Right cardiac atrium (tissue), 5 donors: ENCODE measurements around the gene OPHN1. TPM values are rescaled to one million over a fixed set of nuclear protein-coding genes. Genes with fewer than 3 reads are reported as not detected.

Experiments
- ATAC-seq, 2 donors: fragments of 200-7000 bp; cut with Tn5 transposase; one replicate each; pipeline versions ENCODE4 v1.8.0 to v1.9.1; 2020; ENCODE audit warnings: moderate library complexity in 2 of 2, mild to moderate bottlenecking in 1 of 2
- DNase-seq, 3 donors: peaks; one replicate each; pipeline ENCODE4 v3.0.0-alpha.2; 2020
- H3K27ac ChIP-seq: one replicate; pipeline ENCODE4 v1.5.1; 2013; ENCODE audit warnings: mild to moderate bottlenecking, low read length, control low read depth, moderate library complexity
- H3K27me3 ChIP-seq: one replicate; pipeline ENCODE4 v1.6.1; 2013; ENCODE audit not compliant: control insufficient read depth, insufficient read depth
- H3K4me1 ChIP-seq: one replicate; pipeline ENCODE4 v1.6.1; 2013; ENCODE audit warnings: low read length; ENCODE audit not compliant: control insufficient read depth, insufficient read depth
- H3K4me3 ChIP-seq: one replicate; pipeline ENCODE4 v1.5.1; 2013; ENCODE audit warnings: low read length, control low read depth
- H3K9me3 ChIP-seq: one replicate; pipeline ENCODE4 v1.6.1; 2013; ENCODE audit warnings: low read length; ENCODE audit not compliant: control insufficient read depth
- WGBS: extraction: QIAGEN DNeasy Blood & Tissue Kit; methylation state at CpG from one replicate; pipeline ENCODE4 v1.1.7; 2013; 5-methylcytosine and 5-hydroxymethylcytosine counted together
- intact Hi-C, 4 donors: fragments of 100-400 bp; cut with DNase I; formaldehyde crosslinking; loops; one replicate each; pipeline versions ENCODE4 v1.11.0 to v1.14.0; 2022 to 2023
- long read RNA-seq, 4 donors: library from polyadenylated mRNA; unstranded; transcript quantifications; one replicate each; pipeline ENCODE4 v2.0.0, GENCODE V29; 2020 to 2021
- polyA plus RNA-seq: library from polyadenylated mRNA; stranded (reverse); fragments of 200-250 nt; gene quantifications from one replicate; pipeline ENCODE4 v1.2.3, GENCODE V29; 2013
- total RNA-seq, 4 donors: library from RNA; stranded (reverse); fragmentation: NEBNext Ultra II Directional; extraction: Animal tissue kit (Norgen Biotek cat#: 25700); gene quantifications; one replicate each; pipeline ENCODE4 v1.2.1, GENCODE V29; 2021
- donor health status: healthy with polysubstance abuse.
- donor health status: DM: no; HTN: yes; CAD: no.
- donor health status: DM: no; HTN: no; CAD: no.
- donor health status: DM: no; HTN: yes; CAD: no; lungs with severe emphysema.
- donor health status: DM: yes; HTN: yes; CAD: no.

The OPHN1 gene, protein sequence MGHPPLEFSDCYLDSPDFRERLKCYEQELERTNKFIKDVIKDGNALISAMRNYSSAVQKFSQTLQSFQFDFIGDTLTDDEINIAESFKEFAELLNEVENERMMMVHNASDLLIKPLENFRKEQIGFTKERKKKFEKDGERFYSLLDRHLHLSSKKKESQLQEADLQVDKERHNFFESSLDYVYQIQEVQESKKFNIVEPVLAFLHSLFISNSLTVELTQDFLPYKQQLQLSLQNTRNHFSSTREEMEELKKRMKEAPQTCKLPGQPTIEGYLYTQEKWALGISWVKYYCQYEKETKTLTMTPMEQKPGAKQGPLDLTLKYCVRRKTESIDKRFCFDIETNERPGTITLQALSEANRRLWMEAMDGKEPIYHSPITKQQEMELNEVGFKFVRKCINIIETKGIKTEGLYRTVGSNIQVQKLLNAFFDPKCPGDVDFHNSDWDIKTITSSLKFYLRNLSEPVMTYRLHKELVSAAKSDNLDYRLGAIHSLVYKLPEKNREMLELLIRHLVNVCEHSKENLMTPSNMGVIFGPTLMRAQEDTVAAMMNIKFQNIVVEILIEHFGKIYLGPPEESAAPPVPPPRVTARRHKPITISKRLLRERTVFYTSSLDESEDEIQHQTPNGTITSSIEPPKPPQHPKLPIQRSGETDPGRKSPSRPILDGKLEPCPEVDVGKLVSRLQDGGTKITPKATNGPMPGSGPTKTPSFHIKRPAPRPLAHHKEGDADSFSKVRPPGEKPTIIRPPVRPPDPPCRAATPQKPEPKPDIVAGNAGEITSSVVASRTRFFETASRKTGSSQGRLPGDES
- total RNA-seq (1 to 10 TPM; 4.1 to 5.2 (median 4.9) TPM), polyA plus RNA-seq (1.1 TPM)
- long read RNA-seq, donor 1, partial matches to known transcripts, result 2 of 2 reads
- long read RNA-seq, donor 1, other reads (novel, unspliced or antisense), result 0 of 2 reads
- long read RNA-seq, donor 2, full-length matches to known transcripts, result 1 of 2 reads
- long read RNA-seq, donor 2, partial matches to known transcripts, result 0 of 2 reads
- long read RNA-seq, donor 2, other reads (novel, unspliced or antisense), result 1 of 2 reads
- long read RNA-seq, donor 3, partial matches to known transcripts, result 2 of 4 reads
- long read RNA-seq, donor 3, other reads (novel, unspliced or antisense), result 2 of 4 reads
- long read RNA-seq, donor 4, full-length matches to known transcripts, result 1 of 4 reads
- long read RNA-seq, donor 4, partial matches to known transcripts, result 0 of 4 reads
- long read RNA-seq, donor 4, other reads (novel, unspliced or antisense), result 3 of 4 reads

GRCh38 chrX:68433155-68433980 lies at the start of gene OPHN1:
TSS of gene OPHN1 (minus strand) at chrX:68433495. CDS start at chrX:68433020, 475 bp downstream.
- Histone ChIP-seq H3K4me1 (peaks cover 3% of the 10 kb centered on the region), H3K27ac (peak within 1 kb of the TSS; percentile 85), H3K27me3 (no peaks in the 10 kb centered on the region), H3K9me3 (no peaks in the 10 kb centered on the region), H3K4me3 (peak within 1 kb of the TSS; percentile 80)
- DNase-seq (peak; percentile 82 to 91 (median 90)), ATAC-seq (peak; percentile 97)
- intact Hi-C loops, result no loop called here
- whole genome bisulfite sequencing, result under 1% methylated on average over 57 of the region's 57 CpGs

GRCh38 chrX:68480969-68481368 lies 47.7 kb upstream of the OPHN1 start:
- 92% methylated on average over 1 of the region's 1 CpG for WGBS
- intact Hi-C loops, result no loop called here
- H3K9me3 ChIP-seq, result no peaks in the 10 kb centered on the region
- H3K4me1 ChIP-seq, result no peaks in the 10 kb centered on the region
- no peak overlapping the region for H3K27ac ChIP-seq
- H3K4me3 ChIP-seq, result no peak overlapping the region
- DNase-seq (no peak), ATAC-seq (no peak)
- no peaks in the 10 kb centered on the region for H3K27me3 ChIP-seq

DNA sequence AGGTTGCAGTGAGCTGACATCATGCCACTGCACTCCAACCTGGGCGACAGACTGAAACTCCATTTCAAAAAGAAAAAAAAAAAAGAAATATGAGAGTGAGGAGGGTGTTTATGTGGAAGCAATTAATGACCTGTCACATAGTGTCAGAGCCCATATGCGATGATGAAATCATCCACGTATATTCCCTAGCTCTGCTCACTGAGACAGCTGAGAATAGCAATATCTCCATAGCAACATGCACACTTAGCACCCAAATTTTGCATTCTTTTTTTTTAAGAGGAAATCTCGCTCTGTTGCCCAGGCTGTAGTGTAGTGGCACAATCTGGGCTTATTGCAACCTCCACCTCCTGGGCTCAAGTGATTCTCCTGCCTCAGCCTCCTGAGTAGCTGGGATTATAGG lies 31.5 kb upstream of the OPHN1 start:
- 82% methylated on average over 4 of the region's 4 CpGs for WGBS
- Histone ChIP-seq H3K27me3 (no peaks in the 10 kb centered on the region), H3K9me3 (no peaks in the 10 kb centered on the region), H3K4me3 (no peak overlapping the region), H3K27ac (no peak overlapping the region), H3K4me1 (peaks cover 2% of the 10 kb centered on the region)
- DNase-seq (no peak), ATAC-seq (no peak)
- intact Hi-C loops, result loop anchor here (5.0 to 10.0 kb wide), 2 partner anchors 267 to 270 kb away; no protein-coding TSS in a partner anchor

GRCh38 chrX:68463880-68464279 lies 30.6 kb upstream of the OPHN1 start:
- H3K9me3 ChIP-seq, result no peaks in the 10 kb centered on the region
- WGBS, result 96% methylated on average over 1 of the region's 1 CpG
- H3K4me1 ChIP-seq, result peaks cover 2% of the 10 kb centered on the region
- no peak for ATAC-seq
- no peak for DNase-seq
- H3K27ac ChIP-seq, result no peak overlapping the region
- H3K27me3 ChIP-seq, result no peaks in the 10 kb centered on the region
- H3K4me3 ChIP-seq, result no peak overlapping the region
- intact Hi-C loops, result loop anchor here (5.0 to 10.0 kb wide), 2 partner anchors 267 to 269 kb away; no protein-coding TSS in a partner anchor

DNA sequence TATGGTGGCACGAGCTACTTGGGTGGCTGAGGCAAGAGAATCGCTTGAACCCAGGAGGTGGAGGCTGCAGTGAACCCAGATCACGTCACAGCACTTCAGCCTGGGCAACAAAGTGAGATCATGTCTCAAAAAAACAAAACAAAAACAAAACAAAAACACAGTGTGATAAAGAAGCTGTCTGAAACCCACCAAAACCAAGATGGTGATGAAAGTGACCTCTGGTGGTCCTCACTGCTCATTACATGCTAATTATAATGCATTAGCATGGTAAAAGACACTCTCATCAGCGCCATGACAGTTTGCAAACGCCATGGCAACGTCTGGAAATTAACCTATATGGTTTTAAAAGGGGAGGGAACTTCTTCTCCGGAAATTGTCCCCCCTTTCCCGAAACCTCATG lies 29.4 kb upstream of the OPHN1 start:
- no peaks in the 10 kb centered on the region for H3K27me3 ChIP-seq

DNA sequence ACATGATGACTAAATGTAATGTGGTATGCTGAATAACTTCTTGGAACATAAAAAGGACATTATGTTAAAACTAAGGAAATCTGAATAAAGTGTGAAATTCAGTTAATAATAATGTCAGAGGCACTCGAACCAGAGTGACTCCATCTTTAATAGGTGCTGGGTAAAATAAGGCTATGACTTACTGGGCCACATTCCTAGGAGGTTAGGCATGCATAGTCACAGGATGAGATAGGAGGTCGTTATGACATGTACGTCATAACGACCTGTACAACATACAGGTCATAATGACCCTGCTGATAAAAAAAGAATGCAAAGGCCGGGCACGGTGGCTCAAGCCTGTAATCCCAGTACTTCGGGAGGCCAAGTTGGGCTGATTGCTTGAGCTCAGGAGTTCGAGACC lies 28.9 kb upstream of the OPHN1 start:
- DNase-seq (no peak), ATAC-seq (no peak)
- Histone ChIP-seq H3K27me3 (no peaks in the 10 kb centered on the region), H3K27ac (no peak overlapping the region), H3K9me3 (no peaks in the 10 kb centered on the region), H3K4me3 (no peak overlapping the region), H3K4me1 (peaks cover 2% of the 10 kb centered on the region)
- intact Hi-C loops, result loop anchor here (5.0 to 10.0 kb wide), 2 partner anchors 265 to 267 kb away; no protein-coding TSS in a partner anchor
- WGBS, result 51% methylated on average over 8 of the region's 8 CpGs

More for the DNA sequence above, 29.4 kb upstream of the OPHN1 start:
- Histone ChIP-seq H3K4me1 (peaks cover 2% of the 10 kb centered on the region), H3K9me3 (no peaks in the 10 kb centered on the region), H3K27ac (no peak overlapping the region), H3K4me3 (no peak overlapping the region)
- DNase-seq, result no peak
- WGBS, result 15% methylated on average over 8 of the region's 8 CpGs
- intact Hi-C loops, result loop anchor here (5.0 to 10.0 kb wide), 2 partner anchors 265 to 268 kb away; no protein-coding TSS in a partner anchor
- ATAC-seq, result peak in 1 of 2 donors; percentile 45

DNA sequence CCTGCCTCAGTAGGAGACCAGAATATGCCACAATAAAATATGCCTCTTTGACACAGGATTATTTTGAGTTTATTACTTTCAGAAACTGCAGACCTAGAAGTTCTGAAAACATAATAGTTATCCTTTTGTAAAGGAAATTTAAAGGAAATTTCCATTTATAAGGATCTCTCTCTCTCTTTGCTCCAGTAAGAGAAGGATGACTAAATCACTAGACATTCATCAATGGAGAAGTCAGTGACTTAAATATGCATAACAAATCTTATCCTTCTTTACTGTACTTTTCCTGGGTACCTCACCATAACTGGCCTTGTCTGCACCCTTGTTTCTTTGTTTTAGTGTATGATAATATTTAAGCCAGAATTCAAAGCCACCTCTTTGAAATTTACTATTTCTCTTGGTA lies 28.3 kb upstream of the OPHN1 start:
- intact Hi-C loops, result loop anchor here (5.0 to 10.0 kb wide), 2 partner anchors 264 to 267 kb away; no protein-coding TSS in a partner anchor
- Histone ChIP-seq H3K27ac (no peak overlapping the region), H3K27me3 (no peaks in the 10 kb centered on the region), H3K9me3 (no peaks in the 10 kb centered on the region), H3K4me3 (no peak overlapping the region), H3K4me1 (peaks cover 2% of the 10 kb centered on the region)
- DNase-seq (no peak), ATAC-seq (no peak)

- H3K9me3 ChIP-seq, result no peaks in the 10 kb centered on the region
- no peak overlapping the region for H3K4me3 ChIP-seq
- H3K4me1 ChIP-seq, result peaks cover 2% of the 10 kb centered on the region
- WGBS, result 68% methylated on average over 6 of the region's 6 CpGs
- no peak for ATAC-seq
- no peak overlapping the region for H3K27ac ChIP-seq
- DNase-seq, result no peak
- intact Hi-C loops, result loop anchor here (5.0 to 10.0 kb wide), 2 partner anchors 264 to 266 kb away; no protein-coding TSS in a partner anchor
- H3K27me3 ChIP-seq, result no peaks in the 10 kb centered on the region
Observed at GRCh38 chrX:68461093-68461492, 27.8 kb upstream of the OPHN1 start.

- no peaks in the 10 kb centered on the region for H3K4me1 ChIP-seq
- no peaks in the 10 kb centered on the region for H3K9me3 ChIP-seq
- DNase-seq, result no peak
- WGBS, result 97% methylated on average over 4 of the region's 4 CpGs
- H3K27ac ChIP-seq, result no peak overlapping the region
- intact Hi-C loops, result no loop called here
- no peak for ATAC-seq
- no peaks in the 10 kb centered on the region for H3K27me3 ChIP-seq
- H3K4me3 ChIP-seq, result no peak overlapping the region
Observed at GRCh38 chrX:68455151-68455510, 21.8 kb upstream of the OPHN1 start.
